G401 (cell line): ENCODE results near the gene SBK2. TPM values are rescaled to one million over a fixed set of nuclear protein-coding genes. Genes with fewer than 3 reads are reported as not detected.
A peak's percentile ranks its signal among the peaks of the same experiment; 100 is the strongest.
"Not testable (repeated sequence)": the region's sequence is repeated elsewhere in the genome, so short reads cannot be mapped to it uniquely, and the experiment has no call there.

Experiments used
- DNase-seq: peaks from one replicate; pipeline ENCODE4 v3.0.0-alpha.2; 2015; ENCODE audit warnings: low spot score
- in situ Hi-C: cut with HindIII; loops from 2 replicates; pipeline ENCODE4 v1.10.0; 2016; ENCODE audit warnings: low sequenced_read_pairs, mixed read lengths
- total RNA-seq: library from RNA; depleted of rRNA; stranded (reverse); fragments of >200 nt; shearing (Covaris generic); gene quantifications from 2 replicates; pipeline ENCODE4 v1.2.3, GENCODE V29; 2014

Gene SBK2
- total RNA-seq, 1 experiment from 2014 or later = 1.9 TPM

DNA sequence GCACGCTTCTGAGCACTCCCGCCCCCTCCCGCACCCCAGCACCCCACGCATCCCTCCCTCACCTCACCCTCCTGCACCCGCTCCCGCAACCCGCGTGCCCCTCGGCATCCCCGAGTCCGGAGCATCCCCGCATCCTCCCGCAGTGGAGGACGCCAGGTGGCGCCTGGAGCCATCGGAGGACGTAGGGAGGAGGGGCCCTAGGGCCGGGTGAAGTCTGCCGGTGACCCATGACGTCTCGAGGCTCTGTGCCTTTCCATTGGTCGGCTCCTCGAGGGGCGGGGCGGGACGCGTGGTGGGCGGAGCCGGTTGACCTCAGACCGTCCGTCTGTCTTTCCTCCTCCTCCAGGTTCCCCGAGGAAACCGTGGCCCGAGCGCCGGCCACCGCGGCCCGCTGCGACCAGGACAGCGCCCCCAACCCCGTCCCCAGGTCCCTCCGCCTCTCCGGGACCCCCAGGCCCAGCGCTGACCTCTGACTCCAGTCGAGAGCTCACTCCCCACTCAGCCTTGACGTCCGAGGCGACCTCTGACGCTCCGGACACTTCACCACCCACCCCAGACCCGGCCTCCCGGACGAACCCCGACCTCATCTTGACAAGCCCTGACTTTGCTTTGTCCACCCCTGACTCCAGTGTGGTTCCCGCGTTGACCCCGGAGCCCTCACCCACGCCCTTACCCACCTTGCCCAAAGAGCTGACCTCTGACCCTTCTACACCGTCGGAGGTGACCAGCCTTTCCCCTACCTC is 19.9 kb downstream of the SBK2 start:
- in situ Hi-C loops = no loop called here
- peak; percentile 96 for DNase-seq

DNA sequence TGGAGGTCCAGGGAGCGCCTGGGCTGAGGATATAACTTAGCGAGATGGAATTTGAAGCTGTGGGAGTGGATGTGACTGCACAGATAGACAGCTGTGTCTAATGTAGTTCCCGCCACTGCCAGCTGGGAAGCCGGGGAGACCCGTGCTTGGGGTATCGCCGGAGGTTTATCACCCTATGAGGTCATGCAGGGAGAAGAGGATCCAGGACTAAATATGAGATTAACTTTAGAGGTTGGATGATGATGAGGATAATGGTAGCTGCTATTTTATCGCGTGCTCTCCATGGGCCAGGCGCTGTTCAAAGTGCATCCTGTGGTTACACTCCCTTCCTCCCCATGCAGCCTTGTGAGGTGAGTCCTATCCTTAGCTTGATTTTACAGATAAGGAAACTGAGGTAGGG is 28.8 kb downstream of the SBK2 start:
- no peak for DNase-seq
- in situ Hi-C loops = no loop called here

DNA sequence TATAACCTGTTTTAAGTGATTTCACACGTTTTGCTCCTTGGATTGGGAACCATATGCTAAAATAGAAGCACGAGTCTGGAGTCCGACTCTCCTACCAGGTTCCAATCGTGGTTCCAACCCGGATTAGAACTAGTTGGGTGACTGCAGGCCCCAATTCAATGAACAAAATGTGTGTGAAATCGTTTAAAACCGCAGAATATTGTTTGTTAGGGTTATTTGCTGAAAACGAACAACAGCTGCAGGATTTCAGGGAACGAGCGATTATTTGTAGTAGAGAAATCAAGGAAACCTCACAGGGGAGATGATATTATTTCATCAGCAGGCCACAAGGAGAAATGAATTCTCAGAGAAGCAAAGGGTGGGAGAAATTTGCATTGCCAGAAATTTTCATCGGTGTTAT is 32.0 kb downstream of the SBK2 start:
- no peak for DNase-seq
- in situ Hi-C loops = no loop called here

DNA sequence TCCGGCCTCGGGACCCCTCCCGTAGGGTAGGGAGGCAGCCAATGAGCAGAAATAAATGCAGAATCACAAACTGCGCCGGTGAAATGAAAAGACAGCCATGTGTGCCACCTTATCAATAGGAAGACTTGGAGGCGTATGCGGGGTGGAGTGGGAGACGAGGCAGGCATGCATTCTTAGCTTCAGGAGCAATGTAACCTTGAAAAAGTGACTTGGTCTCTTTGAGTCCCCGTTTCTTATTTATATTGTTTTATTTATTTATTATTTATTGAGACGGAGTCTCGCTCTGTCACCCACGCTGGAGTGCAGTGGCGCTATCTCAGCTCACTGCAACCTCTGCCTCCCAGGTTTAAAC is 32.7 kb downstream of the SBK2 start:
- DNase-seq = no peak
- in situ Hi-C loops = no loop called here

DNA sequence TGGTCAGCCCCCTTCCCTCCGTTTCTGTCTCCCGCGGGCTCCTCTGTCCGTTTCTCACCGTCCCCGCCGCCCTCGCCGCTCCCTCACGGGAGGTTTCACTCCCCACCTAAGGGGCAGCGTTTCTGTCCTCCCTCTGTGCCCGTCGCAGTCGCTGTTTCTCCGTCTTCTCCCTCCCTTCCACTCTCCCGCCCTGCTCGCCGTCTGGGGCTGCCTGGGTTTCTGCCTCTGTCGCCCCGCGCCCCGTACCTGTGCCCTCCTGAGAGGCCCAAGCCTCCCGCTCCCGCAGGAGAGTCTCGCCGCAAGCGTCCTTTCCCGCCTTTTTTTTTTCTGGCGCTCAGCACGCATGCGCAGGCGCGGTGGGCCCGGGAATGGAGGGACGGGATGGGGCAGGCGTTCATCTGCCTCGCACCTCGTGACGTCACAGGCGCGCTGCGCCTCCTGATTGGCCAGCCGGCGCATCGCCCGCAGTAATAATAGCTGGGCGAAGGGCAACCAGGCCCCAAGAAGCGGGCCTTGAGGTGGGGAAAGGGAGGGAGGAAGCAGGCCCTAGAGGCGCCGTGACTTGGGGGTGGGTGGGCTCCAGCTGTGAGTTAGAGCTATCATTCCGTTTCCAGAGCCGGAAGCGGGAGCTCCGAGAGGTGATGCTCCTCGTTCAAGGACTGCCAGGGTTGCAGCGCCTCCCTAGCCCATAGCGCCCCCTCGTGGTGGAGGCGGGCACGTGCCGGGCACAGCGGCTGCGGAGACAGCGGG is 33.3 kb downstream of the SBK2 start:
- DNase-seq = peak; percentile 94
- in situ Hi-C loops = no loop called here

DNA sequence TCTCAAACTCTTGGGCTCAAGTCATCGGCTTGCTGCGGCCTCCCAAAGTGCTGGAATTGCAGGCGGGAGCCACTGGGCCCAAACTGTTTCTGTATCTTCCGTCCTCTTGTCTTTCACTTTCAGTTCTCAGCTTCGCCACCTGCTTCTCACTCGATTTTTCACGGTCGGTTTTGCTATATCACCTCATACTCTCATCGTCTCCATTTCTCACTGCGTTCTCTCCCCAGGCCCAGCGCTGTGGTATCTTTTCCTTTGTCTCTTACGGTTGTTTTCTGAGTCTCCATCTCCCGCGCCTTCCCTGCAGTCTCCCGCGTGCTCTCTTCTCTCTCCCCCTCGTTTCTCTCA is 33.8 kb downstream of the SBK2 start:
- no peak for DNase-seq
- in situ Hi-C loops = no loop called here

DNA sequence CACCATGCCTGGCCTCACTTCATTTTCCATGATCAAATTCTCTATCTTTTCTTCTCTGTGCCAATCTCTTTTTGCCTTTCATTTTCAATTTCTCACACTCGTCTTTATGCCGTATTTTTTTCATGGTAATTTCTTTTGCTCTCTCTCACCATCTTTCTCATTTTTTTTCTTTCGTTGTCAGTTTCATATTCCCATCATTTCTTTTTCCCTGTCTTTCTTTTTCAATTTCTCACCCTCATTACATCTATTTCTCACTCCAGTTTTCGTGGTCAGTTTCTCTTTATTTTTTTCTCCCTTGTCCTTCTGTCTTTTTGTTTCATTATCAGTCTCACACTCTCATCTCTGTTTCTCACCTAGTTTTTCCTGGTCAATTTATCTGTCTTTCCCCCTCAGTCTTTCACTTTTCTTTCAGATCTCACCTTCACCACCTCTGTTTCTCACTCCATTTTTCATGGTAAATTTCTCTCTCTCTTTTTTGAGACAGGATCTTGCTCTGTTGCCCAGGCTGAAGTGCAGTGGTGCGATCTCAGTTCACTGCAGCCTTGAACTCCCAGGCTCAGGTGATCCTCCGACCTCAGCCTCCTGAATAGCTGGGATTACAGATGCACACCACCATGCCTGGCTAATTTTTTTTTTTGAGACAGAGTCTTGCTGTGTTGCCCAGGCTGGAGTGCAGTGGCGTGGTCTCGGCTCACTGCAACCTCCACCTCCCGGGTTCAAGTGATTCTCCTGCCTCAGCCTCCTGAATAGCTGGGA is 34.6 kb downstream of the SBK2 start:
- DNase-seq = no peak
- in situ Hi-C loops = no loop called here

DNA sequence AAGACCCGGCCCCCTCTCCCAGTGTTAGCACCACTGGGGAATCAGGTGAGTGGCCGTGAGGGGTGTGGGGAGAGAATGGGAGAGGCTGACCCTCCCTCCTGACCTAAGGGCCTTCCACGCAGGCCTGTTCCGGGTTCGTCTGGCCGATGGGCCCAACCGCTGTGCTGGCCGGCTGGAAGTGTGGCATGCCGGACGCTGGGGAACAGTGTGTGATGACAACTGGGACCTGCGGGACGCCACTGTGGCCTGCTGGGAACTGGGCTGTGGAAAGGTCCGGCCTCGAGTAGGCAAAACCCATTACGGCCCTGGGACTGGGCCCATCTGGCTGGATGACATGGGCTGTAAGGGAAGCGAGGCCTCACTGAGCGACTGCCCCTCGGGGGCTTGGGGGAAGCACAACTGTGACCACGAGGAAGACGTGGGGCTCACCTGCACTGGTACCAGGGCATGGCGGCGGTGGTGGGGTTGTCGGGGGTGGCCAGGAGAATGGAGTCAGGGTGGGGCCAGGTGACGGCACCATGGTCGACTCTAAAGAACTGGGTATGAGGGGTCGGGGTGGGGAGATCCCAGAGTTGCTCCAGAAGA is 36.5 kb downstream of the SBK2 start:
- no peak for DNase-seq
- in situ Hi-C loops = no loop called here

DNA sequence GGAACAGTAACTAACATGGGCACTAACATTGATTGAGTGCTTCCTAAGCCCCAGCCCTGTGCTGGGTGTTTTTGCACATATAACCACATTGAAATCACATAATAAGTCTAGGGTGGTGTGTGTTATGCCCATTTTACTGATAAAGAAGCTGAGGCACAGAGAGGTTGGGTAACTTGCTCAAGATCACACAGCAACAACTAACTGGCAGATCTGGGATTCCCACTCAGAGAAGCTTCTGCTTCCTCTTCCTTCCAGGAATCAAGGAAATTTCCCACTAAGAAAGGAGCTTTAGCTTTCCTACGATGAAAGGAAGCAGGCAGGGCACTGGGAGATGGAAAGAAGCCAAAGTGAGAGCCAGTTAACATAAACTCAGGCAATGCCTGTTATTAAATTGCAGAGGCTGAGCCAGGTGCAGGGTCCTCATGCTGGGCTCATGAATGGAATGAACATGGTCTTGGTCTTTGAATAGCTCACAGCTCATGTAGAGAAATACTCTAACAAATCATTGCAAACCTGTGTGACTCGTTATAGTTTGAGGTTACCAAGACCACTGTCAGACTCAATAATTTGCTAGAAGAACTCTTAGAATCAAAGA is 38.6 kb downstream of the SBK2 start:
- in situ Hi-C loops = no loop called here
- no peak for DNase-seq

DNA sequence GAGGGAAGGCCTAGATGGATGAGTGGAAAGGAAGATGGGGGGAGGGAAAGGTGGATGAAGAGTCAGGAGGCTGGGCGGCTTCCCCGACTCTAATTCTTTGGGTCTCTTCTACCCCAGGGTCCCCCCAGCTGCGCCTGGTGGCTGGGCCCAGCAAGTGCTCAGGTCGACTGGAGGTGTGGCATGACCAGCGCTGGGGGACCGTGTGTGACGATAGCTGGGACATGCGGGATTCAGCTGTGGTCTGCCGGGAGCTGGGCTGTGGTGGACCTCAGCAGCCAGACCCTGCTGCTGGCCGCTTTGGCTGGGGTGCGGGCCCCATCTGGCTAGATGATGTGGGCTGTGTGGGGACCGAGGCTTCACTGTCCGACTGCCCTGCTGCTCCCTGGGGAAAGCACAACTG is 39.2 kb downstream of the SBK2 start:
- in situ Hi-C loops = no loop called here

DNA sequence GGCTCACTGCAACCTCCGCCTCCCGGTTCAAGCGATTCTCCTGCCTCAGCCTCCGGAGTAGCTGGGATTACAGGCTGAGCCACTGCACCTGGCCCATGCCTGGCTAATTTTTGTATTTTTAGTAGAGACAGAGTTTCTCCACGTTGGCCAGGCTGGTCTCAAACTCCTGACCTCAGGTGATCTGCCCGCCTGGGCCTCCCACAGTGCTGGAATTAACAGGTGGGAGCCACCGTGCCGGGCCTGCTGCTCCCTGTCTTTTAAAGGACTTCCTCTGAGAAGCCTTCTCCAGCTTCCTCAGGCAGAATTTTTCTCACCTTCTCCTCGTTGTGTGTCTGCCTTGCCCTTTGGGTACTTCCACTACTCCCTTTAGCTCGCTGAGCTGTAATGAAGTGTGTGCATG is 40.1 kb downstream of the SBK2 start:
- DNase-seq, in situ Hi-C loops: not testable (repeated sequence)

More for the DNA sequence above, 39.2 kb downstream of the SBK2 start:
- DNase-seq = no peak

DNA sequence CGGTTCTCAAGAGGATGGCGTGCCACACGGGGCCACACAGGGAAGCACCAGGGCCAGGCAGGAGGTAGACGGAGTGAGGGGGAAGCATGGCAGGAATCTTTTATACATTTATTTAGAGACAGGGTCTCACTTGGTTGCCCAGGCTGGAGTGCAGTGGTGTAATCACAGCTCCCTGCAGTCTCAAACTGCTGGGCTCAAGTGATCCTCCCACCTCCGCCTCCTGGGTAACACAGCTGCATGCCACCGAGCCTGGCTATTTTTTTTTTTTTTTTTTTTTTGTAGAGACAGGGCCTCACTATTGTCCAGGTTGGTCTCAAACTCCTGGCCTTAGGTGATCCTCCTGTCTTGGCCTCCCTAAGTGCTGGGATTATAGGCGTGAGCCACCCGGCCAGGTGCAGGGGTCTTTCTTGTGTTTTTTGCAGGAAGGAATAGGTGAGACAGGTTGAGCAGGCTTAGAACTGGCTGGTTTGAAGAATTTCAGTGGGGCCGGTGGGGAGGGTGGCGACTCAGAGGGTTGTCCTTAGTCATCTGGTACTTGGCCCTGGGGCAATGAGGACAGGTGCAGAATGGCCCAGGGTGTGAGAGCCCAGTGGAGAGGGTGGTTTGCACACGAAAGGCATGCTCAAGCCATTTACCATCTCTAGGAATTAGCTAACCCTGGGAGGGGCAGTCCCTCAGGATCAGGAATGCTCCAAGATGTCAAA is 41.1 kb downstream of the SBK2 start:
- in situ Hi-C loops = no loop called here
- DNase-seq = no peak

DNA sequence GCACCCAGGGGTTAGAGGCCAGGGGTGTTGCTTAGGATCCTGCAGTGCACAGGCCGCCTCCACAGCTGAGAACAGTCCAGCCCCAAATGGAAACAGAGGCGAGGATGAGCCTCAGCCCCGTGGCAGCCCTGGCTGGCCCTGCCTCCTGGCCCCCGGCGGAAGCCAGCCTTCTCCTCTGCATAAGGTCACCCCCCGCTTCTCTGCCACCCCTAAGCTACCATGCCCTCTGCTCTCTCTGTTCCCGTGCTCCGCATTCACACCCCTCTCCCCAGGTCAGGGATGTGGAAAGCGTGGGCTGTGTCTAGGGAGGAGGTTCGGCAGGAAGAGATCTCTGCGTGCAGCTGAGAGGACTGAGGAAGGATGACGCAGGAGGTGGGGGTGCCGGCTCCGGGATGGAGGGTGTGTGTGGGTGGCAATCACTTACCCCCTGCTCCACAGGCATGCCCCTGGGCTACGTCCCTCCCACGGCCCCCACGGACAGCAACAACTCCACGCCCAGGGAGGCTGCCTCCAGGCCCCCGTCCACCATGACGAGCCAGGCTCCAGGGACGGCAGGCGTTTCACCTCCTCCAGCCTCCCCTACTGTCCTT is 42.7 kb downstream of the SBK2 start:
- in situ Hi-C loops = no loop called here
- DNase-seq = no peak

DNA sequence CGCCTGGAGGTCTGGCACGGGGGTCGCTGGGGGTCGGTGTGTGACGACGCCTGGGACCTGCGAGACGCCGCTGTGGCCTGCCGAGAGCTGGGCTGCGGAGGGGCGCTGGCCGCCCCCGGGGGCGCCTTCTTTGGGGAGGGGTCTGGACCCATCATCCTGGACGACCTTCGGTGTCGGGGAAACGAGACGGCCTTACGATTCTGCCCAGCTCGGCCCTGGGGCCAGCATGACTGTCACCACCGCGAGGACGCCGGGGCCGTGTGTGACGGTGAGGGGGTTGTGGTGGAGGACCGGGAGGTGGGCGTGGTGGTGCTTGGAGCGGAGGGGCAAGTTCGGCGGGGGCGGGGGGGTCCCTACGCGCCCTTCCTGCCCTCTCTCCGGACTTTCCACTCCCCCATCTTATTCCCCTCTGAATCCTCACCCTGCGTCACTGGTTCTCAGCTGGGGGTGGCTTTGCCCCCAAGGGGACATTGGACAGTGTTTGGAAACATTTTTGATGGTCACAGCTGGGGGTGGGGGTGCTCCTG is 43.2 kb downstream of the SBK2 start:
- in situ Hi-C loops = no loop called here

DNA sequence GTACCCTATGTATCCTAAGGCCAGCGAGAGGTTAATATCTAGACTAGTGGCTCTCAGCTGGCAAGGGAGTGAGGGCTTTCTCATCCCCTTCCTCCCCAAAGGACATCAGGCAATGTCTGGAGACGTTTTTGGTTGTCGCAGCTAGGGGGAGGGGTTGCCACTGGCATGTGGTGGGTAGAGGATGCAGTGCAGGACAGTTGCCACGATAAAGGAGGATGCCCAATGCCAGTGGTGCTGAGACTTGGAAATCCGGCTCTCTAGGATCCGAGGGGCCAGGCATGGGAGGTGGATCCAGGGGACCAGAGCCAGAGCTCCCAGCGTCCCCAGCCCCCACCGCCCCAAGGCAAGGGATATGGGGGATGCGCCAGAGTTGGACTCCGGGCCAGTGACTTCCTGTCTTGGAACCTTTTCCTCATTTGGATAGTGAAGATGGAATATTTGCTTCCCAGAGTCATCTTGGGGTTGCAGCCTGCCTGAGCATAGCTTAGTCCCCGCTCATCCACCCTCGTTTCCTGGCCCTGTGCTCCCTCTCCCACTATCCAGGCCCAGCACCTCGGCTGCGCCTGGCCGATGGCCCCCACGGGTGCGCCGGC is 43.8 kb downstream of the SBK2 start:
- in situ Hi-C loops = no loop called here
- DNase-seq = no peak

More for the DNA sequence above, 43.2 kb downstream of the SBK2 start:
- no peak for DNase-seq

DNA sequence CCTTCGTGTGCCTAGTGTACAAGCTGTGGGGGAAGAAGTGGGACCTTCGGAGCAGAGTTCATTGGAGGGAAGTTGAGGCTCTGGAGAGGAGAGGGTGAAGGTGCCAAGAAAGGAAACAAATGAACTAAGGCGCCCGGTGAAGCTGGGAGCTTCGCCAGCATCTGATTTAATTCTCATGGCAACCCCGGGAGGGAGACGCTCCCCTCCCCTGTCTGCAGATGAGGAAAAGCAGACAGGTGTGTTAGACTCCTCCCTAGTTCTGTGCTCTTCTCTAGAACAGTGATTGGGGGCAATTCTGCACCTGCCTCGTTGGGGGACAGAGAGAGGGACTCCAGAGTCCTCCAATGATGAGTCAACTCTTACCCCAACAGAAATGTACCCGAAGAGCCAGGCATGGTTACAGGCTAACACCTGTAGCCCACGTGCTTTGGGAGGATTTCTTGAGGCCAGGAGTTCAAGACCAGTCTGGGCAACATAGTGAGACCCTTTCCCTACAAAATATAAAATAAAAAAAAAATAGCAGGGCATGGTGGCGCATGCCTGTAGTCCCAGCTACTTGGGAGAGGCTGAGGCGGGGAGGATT is 44.5 kb downstream of the SBK2 start:
- DNase-seq = no peak
- in situ Hi-C loops = no loop called here

DNA sequence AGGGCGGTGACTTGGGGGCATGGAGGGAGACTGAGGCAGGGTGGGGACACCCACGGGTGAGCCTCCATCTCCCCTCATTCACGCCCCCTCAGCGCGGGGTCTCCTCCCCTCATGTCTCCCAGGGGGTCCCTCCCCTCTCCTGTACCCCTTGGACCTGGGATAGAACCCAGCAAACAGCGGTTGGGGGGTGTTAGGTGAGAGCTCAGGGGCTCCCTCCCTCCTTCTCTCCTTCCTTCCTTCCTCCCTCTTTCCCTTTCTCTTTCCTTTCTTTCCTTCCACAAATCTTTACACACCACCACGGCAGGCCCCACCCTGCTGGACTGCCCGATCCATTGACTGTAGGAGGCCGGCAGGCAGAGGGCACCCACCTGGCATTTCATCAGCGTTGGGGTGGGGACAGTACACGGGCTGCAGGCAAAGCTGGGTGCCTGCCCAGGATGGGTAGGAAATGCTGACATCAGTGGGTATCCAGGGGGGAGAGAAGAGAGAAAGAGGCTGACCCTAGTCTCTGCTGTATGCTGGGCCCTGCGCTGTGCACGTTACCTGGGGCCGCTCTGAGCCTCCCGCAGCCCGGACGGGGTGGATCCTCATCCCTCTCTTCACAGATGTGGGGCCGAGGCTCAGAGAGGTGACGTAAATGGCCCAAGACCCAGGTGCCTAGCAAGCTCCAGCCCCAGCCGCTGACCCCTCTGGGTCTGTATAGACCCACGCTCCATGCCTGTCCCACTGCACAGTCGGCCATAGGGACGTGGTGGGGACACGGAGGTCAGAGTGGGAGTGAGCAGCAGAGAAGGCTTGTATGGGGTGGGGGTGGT is 45.2 kb downstream of the SBK2 start:
- in situ Hi-C loops = no loop called here
- DNase-seq = no peak
